NCI-H526 treated with DMSO at 0.1 percent for 48 hours (cell line): ENCODE measurements around the gene HAUS5.

Source experiments
- DNase-seq: peaks from one replicate; lab custom pipeline; 2025; lab: John Stamatoyannopoulos, UW

Gene HAUS5

DNA sequence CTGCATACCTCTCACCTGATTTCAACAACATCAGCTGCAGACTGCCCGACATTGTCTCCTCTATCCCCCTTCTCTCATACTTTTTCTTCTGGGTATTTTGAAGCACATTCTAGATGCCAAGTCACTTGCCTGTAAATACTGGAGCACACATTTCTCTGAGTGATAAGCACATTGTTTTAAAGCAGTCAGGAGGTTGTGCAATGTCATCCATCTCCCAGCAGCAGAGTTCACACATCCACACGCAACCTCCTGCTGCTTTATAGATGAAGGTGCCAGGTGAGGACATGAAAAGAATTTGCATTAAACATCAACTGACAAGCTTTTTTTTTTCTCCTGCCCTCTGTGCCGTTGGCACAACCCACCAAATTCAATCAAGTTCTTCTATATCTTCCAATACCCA is 59.3 kb downstream of the HAUS5 start:
- DNase-seq = peak; percentile 73

GRCh38 chr19:35673121-35673804 is 60.7 kb downstream of the HAUS5 start:
- peak; percentile 43 for DNase-seq
